ENCODE data around the gene TRIP10.
"Not testable (repeated sequence)": the region's sequence is repeated elsewhere in the genome, so short reads cannot be mapped to it uniquely, and the experiment has no call there.

The TRIP10 gene

DNA sequence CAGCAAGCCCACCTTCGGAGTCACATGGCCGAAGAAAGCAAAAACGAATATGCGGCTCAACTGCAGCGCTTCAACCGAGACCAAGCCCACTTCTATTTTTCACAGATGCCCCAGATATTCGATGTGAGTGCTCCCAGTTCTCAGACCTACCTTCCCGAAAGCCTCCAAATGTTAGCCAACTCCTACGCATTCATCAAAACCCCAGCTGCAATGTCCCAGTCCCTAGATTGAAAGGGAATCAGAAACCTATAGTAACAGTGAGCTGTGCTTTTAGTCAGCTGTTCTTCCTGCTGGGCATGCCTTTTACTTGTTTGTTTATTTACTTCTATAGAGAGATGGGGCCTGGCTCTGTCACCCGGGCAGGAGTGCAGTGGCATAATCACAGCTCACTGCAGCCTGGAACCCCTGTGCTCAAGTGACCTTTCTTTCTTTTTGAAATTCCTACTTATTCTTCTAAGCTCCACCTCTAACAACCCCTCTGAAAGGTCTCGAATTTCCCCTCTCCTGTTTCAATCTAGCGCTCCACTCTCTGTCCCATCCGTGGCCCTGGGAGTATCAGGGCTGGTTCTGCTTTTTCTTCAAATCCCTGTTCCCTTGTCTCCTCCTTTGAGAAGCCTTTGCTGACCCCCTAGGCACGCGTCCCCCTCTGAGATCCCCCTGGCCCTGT is 4.4 kb downstream of the TRIP10 start:
- DNase-seq (ENCODE audit: low read depth), result no peak

DNA sequence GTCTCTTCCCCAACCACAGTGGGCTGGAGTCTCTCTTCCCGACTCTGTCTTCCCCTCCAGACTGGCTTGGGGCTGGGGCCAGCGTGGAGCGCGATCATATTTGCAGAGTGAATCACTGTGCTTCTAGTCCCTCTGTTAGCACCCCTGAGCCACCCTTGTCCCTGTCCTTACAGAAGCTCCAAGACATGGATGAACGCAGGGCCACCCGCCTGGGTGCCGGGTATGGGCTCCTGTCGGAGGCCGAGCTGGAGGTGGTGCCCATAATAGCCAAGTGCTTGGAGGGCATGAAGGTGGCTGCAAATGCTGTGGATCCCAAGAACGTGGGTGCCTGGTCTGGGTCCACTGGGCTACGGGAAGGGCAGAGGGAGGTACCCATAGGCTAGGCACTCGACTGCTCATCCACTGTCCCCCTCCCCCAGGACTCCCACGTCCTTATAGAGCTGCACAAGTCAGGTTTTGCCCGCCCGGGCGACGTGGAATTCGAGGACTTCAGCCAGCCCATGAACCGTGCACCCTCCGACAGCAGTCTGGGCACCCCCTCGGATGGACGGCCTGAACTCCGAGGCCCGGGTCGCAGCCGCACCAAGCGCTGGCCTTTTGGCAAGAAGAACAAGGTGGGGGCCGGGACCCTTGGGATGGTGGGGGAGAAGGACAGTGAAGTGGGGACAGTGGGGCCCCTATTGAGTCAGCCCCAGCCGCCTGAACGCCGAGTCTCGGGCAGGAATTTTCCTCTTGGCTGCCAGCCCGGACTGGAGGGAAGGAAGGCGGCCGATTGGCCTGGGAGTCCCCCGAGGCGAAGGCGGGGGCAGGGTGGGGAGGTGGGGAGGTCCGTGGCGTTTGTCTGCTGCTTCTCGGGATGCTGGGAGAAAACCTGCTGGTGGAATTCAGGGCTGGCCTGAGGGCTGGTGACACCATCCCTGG is 5.2 kb downstream of the TRIP10 start:
- DNase-seq (ENCODE audit: low read depth), result no peak

DNA sequence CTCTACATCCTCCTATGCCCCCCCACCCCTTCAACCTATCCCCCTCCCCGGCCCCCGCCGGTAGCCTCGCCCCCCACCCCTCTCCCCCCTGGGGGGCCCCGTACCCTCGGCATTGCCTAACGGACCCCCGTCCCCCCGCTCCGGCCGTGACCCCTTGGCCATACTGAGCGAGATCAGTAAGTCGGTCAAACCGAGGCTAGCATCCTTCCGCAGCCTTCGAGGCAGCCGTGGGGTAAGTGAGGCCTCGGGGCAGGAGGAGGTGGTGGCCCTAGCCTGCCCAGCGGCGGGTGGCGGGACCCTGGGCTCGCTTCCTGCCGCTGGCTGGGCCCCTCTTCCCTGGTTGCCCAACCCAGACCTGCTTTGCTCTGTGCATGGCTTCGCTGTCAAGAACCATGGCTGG is 6.5 kb downstream of the TRIP10 start:
- no peak for DNase-seq (ENCODE audit: low read depth)

DNA sequence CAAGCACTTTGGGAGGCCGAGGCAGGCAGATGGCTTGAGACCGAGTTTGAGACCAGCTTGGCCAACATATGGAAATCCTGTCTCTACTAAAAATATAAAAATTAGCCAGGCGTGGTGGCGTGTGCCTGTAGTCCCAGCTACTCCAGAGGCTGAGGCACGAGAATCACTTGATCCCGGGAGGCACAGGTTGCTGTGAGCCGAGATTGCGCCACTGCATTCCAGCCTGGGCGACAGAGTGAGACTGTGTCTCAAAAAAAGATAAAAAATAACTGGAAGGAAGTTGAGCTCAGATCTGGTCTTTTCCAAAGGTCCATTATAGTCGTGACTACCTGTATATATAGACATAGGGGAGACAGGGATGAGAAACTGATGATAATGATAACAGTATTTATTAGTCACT is 9.1 kb downstream of the TRIP10 start:
- DNase-seq (ENCODE audit: low read depth), result not testable (repeated sequence)

DNA sequence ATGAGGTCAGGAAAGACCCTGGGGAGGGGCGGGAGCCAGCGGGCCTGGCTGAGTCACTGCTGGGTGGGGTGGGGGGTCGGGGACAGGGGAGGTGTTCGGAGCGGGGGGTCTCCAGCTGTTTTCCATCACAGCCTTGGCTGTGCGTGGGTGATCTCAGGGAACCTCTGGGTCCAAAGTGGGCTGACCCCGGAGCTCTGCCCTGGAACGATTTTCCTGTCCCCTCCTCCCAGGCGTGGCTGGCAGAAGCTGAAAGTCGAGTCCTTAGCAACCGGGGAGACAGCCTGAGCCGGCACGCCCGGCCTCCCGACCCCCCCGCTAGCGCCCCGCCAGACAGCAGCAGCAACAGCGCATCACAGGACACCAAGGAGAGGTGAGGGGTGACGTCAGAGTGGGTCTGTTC is 10.6 kb downstream of the TRIP10 start:
- no peak for DNase-seq (ENCODE audit: low read depth)

DNA sequence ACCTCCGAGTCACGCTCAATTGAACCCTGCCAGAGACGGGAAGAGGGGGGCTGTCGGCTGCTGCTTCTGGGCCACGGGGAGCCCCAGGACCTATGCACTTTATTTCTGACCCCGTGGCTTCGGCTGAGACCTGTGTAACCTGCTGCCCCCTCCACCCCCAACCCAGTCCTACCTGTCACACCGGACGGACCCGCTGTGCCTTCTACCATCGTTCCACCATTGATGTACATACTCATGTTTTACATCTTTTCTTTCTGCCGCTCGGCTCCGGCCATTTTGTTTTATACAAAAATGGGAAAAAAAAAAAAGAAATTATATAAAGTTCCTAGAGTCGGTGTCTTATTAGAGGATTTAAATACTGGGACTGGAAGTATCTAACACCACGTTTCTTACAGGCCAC is 11.7 kb downstream of the TRIP10 start:
- DNase-seq (ENCODE audit: low read depth), result no peak

DNA sequence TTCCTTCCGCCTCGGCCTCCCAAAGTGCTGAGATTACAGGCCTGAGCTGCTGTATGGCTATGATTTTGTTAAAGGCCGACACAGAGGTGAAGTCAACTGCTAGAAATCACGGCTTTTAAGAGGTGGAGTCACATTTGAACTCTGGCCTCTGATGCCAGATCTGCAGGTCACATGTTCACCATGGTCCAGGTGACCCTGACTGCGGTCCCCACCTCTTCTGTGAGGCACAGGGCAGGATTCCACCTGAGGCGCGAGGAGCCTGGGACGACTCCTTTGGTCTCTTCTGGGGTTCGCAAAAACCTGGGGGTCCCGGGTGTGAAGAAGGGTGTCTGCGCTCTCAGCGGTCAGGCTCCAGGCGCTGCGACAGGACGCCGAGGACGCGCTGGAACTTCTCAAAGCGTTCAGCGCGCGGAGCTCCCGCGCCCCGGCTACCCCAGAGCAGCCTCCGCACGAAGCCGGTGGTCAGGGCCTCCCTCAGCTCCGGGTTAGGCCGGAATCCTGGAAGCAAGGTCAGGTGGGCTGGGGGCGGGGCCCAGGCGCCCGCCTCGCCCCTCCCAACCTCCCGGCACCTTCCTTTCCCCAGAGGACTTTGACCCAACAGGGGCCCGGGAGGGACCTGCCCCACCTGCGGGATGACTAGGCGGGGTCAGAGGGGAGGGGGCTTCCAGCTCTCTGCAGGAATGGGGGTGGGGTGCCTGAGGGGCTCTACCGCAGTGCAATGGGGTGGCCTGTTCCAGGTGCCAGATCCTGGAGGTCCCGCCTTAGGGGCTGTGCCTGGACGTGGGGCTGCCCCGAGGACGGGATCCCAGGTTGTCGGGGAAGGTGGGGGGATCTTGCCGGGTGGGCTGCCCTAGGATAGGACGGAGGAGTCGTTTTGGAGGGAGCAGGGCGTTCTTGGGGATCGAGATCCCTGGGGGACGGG is 13.0 kb downstream of the TRIP10 start:
- DNase-seq (ENCODE audit: low read depth), result no peak

DNA sequence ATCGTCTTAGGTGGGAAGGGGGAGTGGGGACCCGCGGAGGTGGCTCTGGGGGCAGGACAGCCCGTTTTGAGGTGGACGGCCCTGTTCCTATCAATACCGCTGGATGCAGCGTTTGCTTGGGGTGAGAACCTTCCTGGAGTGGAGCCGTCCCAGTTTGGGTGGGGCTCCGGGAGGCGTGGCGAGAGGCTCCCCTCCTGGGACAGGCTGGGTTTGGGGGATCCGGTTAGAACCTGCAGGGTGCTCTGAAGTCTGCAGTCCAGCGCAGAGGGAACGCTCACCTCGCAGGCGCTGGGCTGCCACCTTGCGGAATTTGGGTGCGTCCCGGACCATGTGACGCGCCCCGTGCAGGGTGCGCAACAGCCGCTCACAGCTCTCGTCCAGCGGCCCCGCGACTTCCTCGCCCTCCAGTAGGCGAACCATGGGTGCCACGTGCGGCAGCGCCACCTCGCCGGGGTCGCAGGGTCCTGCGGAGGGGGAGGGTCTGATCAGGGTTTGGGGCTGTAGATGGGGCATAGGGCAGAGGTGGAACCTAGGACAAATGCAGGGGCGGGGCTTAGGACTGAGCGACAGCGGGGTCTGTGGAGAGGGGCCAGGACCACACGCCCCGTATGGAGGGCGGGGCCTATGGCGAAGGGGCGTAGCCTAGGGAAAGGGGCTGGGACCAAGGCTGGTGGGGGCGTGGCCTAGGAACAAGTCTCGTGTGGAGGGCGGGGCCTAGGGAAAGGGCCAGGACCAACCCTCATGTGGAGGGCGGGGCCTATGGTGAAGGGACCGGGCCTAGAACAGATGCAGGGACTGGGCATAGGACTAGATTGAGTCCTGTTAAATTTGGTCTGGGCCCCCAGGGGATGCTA is 13.9 kb downstream of the TRIP10 start:
- peak; percentile 92 for DNase-seq (ENCODE audit: low read depth)

DNA sequence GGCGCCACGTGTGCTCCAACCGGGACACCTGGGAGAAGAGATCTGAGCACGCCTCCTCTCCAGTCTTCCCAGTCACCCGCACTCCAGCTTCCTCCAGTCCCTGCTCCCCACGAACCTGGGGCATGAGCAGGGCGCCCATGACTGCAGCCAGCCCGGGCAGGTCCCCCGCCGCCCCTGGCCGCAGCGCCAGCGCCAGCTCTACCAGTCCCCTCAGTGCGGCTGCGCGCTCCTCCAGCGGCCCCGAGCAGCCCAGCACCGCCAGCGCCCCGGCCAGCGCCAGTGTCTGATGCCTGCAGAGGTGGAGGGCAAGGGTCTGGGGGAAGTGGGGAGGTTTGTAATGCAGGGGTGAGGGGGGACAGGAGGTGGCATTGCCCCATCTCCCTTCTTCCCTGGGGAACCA is 14.7 kb downstream of the TRIP10 start:
- DNase-seq (ENCODE audit: low read depth), result no peak

DNA sequence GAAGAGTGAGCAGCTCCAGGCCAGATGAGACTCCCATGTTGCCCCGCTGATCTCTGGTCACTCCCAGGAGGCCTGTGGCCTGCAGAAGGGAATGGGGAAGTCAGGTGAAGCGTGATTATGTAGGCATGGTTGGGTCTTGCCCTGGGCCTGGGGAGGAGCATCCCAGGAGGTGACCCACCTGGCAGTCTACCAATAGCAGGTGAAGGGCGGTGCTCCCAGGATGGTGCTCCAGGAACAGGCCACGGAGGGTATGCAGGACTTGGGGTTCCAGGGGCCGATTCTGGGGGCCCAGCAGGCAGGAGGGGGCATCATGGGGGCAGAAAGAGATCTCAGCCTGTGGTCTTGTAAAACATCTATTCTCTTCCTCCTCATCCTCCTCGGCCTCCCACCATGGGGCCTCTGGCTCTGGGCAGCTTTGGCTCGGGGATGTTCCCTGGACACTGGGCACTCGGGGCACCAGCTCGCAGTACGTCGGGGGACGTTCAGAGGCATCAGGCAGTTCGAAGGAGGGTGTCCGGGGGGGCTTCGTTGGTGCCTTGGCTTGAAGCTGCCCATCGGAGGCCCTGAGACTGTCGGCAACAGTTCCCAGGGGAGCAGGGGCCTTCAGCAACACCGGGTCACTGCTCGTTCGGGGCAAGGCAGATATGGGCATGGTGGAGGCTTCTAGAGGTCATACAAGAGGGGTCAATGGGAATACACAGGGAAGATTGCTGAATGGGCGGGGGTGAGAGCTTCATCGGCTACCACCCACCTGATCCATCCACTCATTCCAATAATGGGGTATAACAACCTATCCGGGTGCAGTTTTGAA is 15.4 kb downstream of the TRIP10 start:
- DNase-seq (ENCODE audit: low read depth), result no peak

DNA sequence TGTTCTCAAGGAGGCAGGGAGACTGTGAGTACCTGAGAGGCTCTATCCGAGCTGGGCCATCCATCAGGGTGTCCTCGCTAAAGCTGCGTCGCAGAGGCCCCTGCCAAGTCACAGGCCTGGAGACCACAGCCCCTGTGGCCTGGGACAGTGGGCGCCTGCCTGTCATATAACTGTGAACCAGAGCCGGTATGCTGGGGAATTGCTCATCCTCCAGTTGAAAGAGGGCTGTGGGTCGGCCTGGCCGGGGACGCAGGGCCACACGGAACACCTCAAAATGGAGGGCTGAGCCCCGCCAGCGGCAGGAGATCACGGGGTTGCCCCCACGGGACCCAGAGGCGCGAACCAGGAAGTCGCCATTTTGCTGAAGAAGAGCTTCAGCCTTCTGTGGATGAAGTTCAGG is 21.1 kb downstream of the TRIP10 start:
- no peak for DNase-seq (ENCODE audit: low read depth)

DNA sequence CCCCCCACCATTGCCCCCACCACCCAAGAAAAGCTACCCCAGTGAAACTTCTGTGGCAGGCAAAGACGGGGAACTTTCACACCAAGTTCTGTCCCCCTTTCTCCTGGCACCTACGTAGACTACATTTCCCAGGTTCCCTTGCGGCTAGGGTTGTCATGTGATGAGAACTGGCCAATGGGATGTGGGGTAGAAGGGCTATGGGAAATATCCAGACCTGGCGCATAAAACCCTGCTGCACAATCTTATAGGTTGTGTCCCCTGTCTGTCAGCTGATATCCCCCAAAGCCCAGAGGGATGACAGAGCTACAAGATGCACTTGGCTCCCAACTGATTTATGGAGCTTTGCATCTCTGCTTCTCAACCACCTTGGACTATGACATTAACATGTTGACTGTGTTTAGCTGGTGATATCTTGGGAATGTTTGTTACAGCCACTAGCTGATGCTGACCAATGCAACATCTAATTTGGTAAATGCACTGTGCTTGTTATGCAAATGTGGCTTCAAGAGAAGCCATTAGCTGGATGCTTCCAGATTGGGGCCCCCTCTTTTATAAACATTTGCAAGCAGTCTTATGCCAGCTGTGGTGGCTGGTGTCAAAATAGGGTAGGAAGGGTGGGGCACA is 21.7 kb downstream of the TRIP10 start:
- no peak for DNase-seq (ENCODE audit: low read depth)

DNA sequence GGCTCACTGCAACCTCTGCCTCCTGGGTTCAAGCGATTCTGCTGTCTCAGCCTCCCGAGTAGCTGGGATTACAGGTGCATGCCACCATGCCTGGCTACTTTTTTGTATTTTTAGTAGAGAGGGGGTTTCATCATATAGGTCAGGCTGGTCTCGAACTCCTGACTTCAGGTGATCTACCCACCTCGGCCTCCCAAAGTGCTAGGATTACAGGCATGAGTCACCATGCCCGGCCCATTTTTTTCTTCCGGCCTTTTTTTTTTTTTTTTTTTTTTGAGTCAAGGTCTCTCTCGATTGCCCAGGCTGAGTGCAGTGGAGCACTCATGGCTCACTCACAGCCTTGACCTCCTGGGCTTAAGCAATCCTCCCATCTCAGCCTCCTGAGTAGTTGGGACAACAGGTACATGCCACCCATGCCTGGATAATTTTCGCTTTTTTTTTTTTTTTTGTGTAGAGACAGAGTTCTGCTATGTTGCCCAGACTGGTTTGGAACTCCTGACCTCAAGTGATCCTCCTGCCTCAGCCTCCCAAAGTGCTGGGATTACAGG is 22.8 kb downstream of the TRIP10 start:
- not testable (repeated sequence) for DNase-seq (ENCODE audit: low read depth)

DNA sequence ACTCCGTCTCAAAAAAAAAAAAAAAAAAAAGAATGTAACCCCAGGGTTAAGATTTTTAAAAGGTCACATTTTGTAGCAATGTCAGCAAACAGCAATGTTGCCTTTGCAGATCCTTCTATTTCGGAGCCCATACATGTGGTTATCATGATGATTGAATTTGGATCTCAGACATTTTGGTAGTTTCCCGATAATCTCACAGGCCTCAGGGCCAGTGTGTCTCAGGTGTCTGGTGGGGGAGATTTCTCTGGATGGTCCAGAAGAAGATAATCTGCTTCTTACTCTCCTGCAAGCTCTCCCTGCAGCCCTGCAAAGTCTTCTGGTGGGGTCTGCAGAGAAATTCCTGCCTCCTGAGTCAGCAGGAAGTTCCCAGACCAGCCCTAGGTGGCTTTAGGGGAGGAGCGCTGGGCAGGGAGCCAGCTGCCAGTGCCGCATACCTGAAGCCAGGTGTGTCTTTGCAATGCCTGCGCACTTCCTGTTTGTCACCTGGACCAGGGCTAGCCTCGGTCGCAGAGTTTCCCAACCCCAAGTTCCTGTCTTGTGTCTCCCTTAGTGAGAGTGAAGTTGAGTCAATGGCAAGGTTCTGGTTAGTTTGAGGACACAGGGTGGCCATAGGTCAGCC is 26.4 kb downstream of the TRIP10 start:
- DNase-seq (ENCODE audit: low read depth), result no peak

DNA sequence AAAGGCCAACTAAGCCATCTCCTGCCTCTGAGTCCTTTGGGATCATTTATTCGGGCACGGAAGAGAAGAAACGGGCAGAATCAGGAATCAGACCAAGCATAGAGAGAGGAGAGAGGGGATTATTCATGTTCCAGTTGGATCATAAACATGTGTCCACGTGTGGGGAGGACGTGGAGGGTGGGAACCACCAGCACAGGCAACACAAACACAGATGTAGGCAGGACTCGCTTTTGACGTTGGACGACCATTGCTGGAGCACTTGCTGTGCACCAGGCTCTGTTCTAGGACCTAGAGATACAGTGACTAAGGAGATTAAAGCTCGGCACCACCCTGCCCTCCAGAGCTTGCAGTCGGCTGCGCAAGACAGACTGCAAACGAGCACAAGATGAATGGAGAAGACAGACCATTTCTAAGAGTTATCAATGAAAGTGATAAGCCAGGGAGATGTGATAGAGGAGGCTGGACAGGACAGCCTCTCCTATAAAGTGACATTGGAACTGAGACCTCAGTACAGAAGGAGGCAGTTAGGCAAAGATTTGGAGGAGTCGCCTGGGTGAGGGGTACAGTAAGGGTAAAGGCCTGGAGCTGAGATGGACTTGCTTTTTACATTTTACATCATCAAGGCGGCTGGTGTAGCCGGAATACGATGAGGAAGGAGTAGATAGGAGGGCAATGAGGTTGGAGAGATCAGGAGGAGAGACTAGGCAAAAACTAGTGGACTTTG is 27.0 kb downstream of the TRIP10 start:
- DNase-seq (ENCODE audit: low read depth), result no peak

DNA sequence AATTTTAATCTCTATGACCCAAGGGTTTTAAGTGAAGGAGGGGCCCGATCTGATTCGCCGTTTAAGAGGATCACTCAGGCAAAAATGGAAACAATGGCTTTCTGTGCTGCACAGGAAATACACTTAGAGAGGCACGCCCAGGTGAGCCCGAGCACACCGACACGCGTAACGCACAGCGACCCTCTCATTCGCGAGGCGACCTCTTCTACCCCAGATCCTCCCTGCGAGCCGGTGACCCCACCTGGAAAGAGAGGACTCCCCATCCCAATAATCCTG is 27.5 kb downstream of the TRIP10 start:
- no peak for DNase-seq (ENCODE audit: low read depth)

DNA sequence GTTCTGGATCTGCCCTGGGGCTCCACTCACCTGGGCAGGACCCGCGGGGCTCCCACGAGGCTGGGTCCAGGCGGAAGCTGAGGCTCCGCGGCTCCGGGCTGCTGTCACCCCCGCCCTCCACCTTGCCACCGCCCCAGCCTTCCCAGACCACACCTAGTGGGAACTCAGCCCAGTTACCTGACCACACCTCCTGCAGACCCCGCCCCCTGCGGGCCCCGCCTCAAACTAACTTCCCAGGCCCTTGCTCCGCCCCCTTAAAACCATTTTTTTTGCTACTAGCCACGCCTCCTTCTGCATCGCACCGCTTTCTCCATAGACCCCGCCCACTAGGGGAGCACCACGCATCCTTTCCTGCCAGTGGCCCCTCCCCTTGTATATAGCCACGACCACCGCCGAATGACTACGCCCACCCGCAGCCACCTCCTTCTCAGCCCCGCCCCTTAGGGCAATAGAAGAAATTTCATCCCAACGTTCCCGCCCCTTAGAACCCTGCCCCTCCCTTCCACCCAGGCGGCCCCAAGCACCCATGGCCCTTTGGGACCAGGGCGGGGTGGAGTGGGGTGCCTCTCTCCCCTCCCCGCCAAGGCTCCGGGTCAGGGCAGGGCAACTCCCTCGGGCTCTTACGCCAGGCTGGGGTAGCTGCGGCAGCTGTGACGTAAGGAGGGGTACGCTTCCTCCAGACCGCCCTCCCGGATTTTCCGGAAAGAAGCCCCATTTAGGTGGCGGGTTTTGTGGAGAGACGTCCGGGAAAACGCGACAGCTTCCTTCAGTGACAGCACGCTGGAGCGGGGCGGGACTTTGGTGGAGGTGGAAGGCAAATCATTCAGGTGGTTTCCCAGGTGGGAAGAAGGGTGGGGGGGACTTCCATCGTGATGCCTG is 28.1 kb downstream of the TRIP10 start, which contains the start of gene SH2D3A:
Gene SH2D3A (minus strand): TSS at position 79 of the 879 bp plus-strand sequence. CDS start 3,687 bp downstream, outside the sequence.
- DNase-seq (ENCODE audit: low read depth), result peak; percentile 87
